K562 (cell line): Measurements from ENCODE around the gene NEDD9. TPM values are rescaled to one million over a fixed set of nuclear protein-coding genes. Genes with fewer than 3 reads are reported as not detected.

Experiments
- ATAC-seq: fragments of 200-7000 bp; cut with Tn5 transposase; 3 replicates; pipeline ENCODE4 v1.9.1; 2020; ENCODE audit warnings: moderate library complexity
- BruUV-seq: library from RNA; stranded (reverse); fragments of 400-500 nt; replicated peaks from 2 replicates; lab custom pipeline; 2021; lab: Mats Ljungman, UMichigan
- CTCF ChIA-PET: fragments of 300-600 bp; formaldehyde crosslinking; extraction: SDS; loops from one replicate; lab custom pipeline; 2021; ENCODE audit warnings: low intra/inter-chr PET ratio; lab: Yijun Ruan, JAX
- POLR2A ChIA-PET: fragments of 300-600, 350-650 bp; sonication (Branson Sonifier 250); formaldehyde crosslinking; extraction: SDS; loops from one replicate; lab custom pipeline; 2021; ENCODE audit warnings: antibody characterized with exemption, inconsistent platforms; lab: Yijun Ruan, JAX
- DNase-seq, 4 experiments: peaks; one replicate each; pipeline versions ENCODE4 v3.0.0 to v3.0.0-alpha.2; 2011 to 2018; ENCODE audit warnings: low spot score in 3 of 4, mixed read lengths in 3 of 4; ENCODE audit errors: extremely low read depth in 1 of 4
- FAIRE-seq: peaks from 2 replicates; lab custom pipeline; 2011; peaks lifted over from hg19 to GRCh38; lab: Jason Lieb, UNC
- H2AFZ ChIP-seq: 2 replicates; pipeline ENCODE4 v1.6.0; 2011; ENCODE audit warnings: low read depth, low read length, control low read depth, inconsistent platforms
- H3K27ac ChIP-seq: fragments of 200-600 bp; 3 replicates; pipeline ENCODE4 v1.8.0; 2011; ENCODE audit warnings: low read depth, mild to moderate bottlenecking, control low read depth, inconsistent platforms, low read length, moderate library complexity, mixed read lengths; ENCODE audit errors: extremely low read depth
- H3K27me3 ChIP-seq, 2 experiments: fragments of 300-600 bp in 1 of 2; 2 replicates in 1 of 2; 3 replicates in 1 of 2; pipeline versions ENCODE4 v1.6.0 to v1.8.0; 2011; ENCODE audit warnings: inconsistent platforms in 2 of 2, low read length in 2 of 2, mild to moderate bottlenecking in 1 of 2, mixed read lengths in 1 of 2, moderate library complexity in 1 of 2; ENCODE audit not compliant: control insufficient read depth in 2 of 2, insufficient read depth in 2 of 2
- H3K36me3 ChIP-seq: fragments of 300-600 bp; 3 replicates; pipeline ENCODE4 v1.8.0; 2011; ENCODE audit warnings: mild to moderate bottlenecking, low read length, inconsistent platforms; ENCODE audit not compliant: control insufficient read depth, insufficient read depth
- H3K4me1 ChIP-seq, 2 experiments: fragments of 200-600 bp in 1 of 2; replicated peaks in 1 of 2; 2 replicates in 1 of 2; 3 replicates in 1 of 2; pipeline versions ENCODE4 v1.5.1 to v1.8.0; 2011; ENCODE audit warnings: inconsistent platforms in 2 of 2, low read length in 2 of 2, mild to moderate bottlenecking in 1 of 2, mixed read lengths in 1 of 2, moderate library complexity in 1 of 2; ENCODE audit not compliant: control insufficient read depth in 2 of 2, insufficient read depth in 2 of 2
- H3K4me2 ChIP-seq: 2 replicates; pipeline ENCODE4 v1.6.1; 2011; ENCODE audit warnings: low read length, control low read depth, inconsistent platforms, mixed read lengths; ENCODE audit not compliant: insufficient read depth
- H3K4me3 ChIP-seq: fragments of 200-600 bp; sonication (generic), shearing (Covaris generic); 2 replicates; pipeline ENCODE4 v1.5.1; 2016; ENCODE audit warnings: control low read depth, inconsistent platforms
- H3K79me2 ChIP-seq: fragments of 200-600 bp; 3 replicates; pipeline ENCODE4 v1.8.0; 2011; ENCODE audit warnings: low read length, inconsistent platforms; ENCODE audit not compliant: control insufficient read depth, insufficient read depth
- H3K9ac ChIP-seq, 2 experiments: 2 replicates each; pipeline versions ENCODE4 v1.6.0 to v1.6.1; 2011; ENCODE audit warnings: low read depth in 2 of 2, low read length in 2 of 2, control low read depth in 1 of 2, inconsistent platforms in 1 of 2, mild to moderate bottlenecking in 1 of 2, mixed read lengths in 1 of 2; ENCODE audit not compliant: insufficient read depth in 1 of 2
- H3K9me1 ChIP-seq: one replicate; pipeline ENCODE4 v1.6.0; 2011; ENCODE audit warnings: inconsistent platforms, mild to moderate bottlenecking, low read length, moderate library complexity; ENCODE audit not compliant: control insufficient read depth, insufficient read depth
- H3K9me3 ChIP-seq: replicated peaks from 2 replicates; pipeline ENCODE4 v1.5.1; 2011; ENCODE audit warnings: low read depth, low read length, inconsistent platforms; ENCODE audit not compliant: control insufficient read depth, insufficient read depth
- H4K20me1 ChIP-seq: replicated peaks from 2 replicates; pipeline ENCODE4 v1.6.1; 2011; ENCODE audit warnings: low read length, inconsistent platforms, mixed read lengths; ENCODE audit not compliant: control insufficient read depth, insufficient read depth
- ID3 ChIP-seq, 2 experiments: fragments of 250-450 bp in 1 of 2; fragments of 450-650 bp in 1 of 2; sonication (Bioruptor Pico) in 1 of 2; IDR thresholded peaks; 2 replicates each; pipeline versions ENCODE4 v1.6.1 to v1.8.0; 2016 to 2021; ENCODE audit warnings: mild to moderate bottlenecking in 2 of 2, moderate library complexity in 2 of 2, missing compliant biosample characterization in 1 of 2, missing genetic modification characterization in 1 of 2
- MECOM ChIP-seq: fragments of 250-450 bp; sonication (Bioruptor Pico); IDR thresholded peaks from 2 replicates; pipeline ENCODE4 v1.8.0; 2022; ENCODE audit warnings: inconsistent platforms
- RHOXF2B ChIP-seq: fragments of 250-450 bp; sonication (Bioruptor Pico); conservative IDR thresholded peaks from 2 replicates; pipeline ENCODE4 v1.5.1; 2021
- ZNF239 ChIP-seq: fragments of 250-450 bp; sonication (Bioruptor Pico); IDR thresholded peaks from 2 replicates; pipeline ENCODE4 v1.4.0; 2020; ENCODE audit warnings: mild to moderate bottlenecking
- ZNF408 ChIP-seq: fragments of 250-450 bp; sonication (Bioruptor Pico); IDR thresholded peaks from 2 replicates; pipeline ENCODE4 v1.4.0; 2020; ENCODE audit warnings: low read depth, mild to moderate bottlenecking, moderate library complexity
- WGBS: fragments of 100-300 bp; shearing (Covaris generic); methylation state at CpG from one replicate; pipeline ENCODE4 v1.1.6; 2016; ENCODE audit warnings: low coverage, mixed read lengths; ENCODE audit not compliant: insufficient coverage; ENCODE audit errors: missing lambda C conversion rate; 5-methylcytosine and 5-hydroxymethylcytosine counted together
- in situ Hi-C: fragments of 300-500 bp; cut with MboI; formaldehyde crosslinking; loops from 4 replicates; pipeline ENCODE4 v1.15.0; 2018; ENCODE audit warnings: inconsistent platforms, mixed read lengths
- intact Hi-C: fragments of 100-400 bp; cut with micrococcal nuclease; formaldehyde crosslinking; loops from 2 replicates; pipeline ENCODE4 v1.14.2; 2022
- polyA plus RNA-seq, 8 experiments: library from polyadenylated mRNA; depleted of rRNA in 4 of 8; stranded (reverse) in 5 of 8; unstranded in 3 of 8; fragments of >200 nt; fragmentation: Nextera tagmentation in 2 of 8; fragmentation: Illumina TruSeq in 1 of 8; extraction: Ambion mirVana in 2 of 8; extraction: Trizol in 1 of 8; gene quantifications; 2 replicates each; pipeline versions ENCODE4 v1.2.1 to v1.2.3, GENCODE V29; 2011 to 2014; ENCODE audit warnings: inconsistent platforms in 1 of 8, missing spikeins in 1 of 8
- total RNA-seq, 7 experiments: library from RNA; depleted of rRNA in 6 of 7; stranded (reverse); fragments of >200 nt in 6 of 7; fragmentation: Illumina TruSeq in 2 of 7; extraction: Trizol in 2 of 7; gene quantifications; 2 replicates each; pipeline versions ENCODE4 v1.2.1 to v1.2.3, GENCODE V29; 2011 to 2021; ENCODE audit warnings: low replicate concordance in 1 of 7

NEDD9 gene
- total and polyA plus RNA-seq, 9 of the 15 experiments (the other 6 are each of a cell fraction or from before 2014, with no cell fraction given), result 0.04 to 0.18 (median 0.15) TPM; not detected in 6

- Histone ChIP-seq H3K4me1 (no peaks in the 10 kb centered on the region), H3K4me3 (no peak overlapping the region), H3K36me3 (no peaks in the 10 kb centered on the region), H3K9me3 (no peaks in the 10 kb centered on the region), H3K27me3 (peaks cover 14 to 35% of the 10 kb centered on the region in 2 experiments), H2AFZ (no peak overlapping the region), H3K4me2 (no peak overlapping the region), H3K9ac (no peak overlapping the region), H3K9me1 (no peaks in the 10 kb centered on the region), H3K27ac (no peak overlapping the region), H3K79me2 (no peaks in the 10 kb centered on the region), H4K20me1 (no peaks in the 10 kb centered on the region)
- CTCF ChIA-PET, result no interaction called here
- 2% methylated on average over 11 of the region's 11 CpGs for WGBS
- no peak for FAIRE-seq
- no TSS peak for BruUV-seq
- ATAC-seq, result no peak
- no peak for TF ChIP-seq ID3 (CRISPR knock-in tag; IDR thresholded peaks at IDR 0.05)
- no peak for TF ChIP-seq ID3 (tag; IDR thresholded peaks at IDR 0.05)
- no peak for TF ChIP-seq ZNF239
- TF ChIP-seq MECOM (CRISPR knock-in tag), result no peak
- no peak for TF ChIP-seq ZNF408
- TF ChIP-seq RHOXF2B, result no peak
- intact Hi-C loops (no loop called here), in situ Hi-C loops (no loop called here)
- POLR2A ChIA-PET, result no interaction called here
- no peak for DNase-seq
Measured at GRCh38 chr6:11272491-11273192, 40.2 kb upstream of the NEDD9 start.
